Fibroblast of villous mesenchyme (primary cell): ENCODE results near the gene AIDA. TPM values are rescaled to one million over a fixed set of nuclear protein-coding genes. Genes with fewer than 3 reads are reported as not detected.

Source experiments
- DNase-seq: peaks from one replicate; pipeline ENCODE4 v3.0.0-alpha.2; 2010; ENCODE audit warnings: low read depth
- H3K4me3 ChIP-seq: 2 replicates; pipeline ENCODE4 v1.5.1; 2011; ENCODE audit warnings: low read depth, mild to moderate bottlenecking, low read length
- CTCF ChIP-seq: IDR thresholded peaks from 2 replicates; pipeline ENCODE4 v1.5.1; 2012; ENCODE audit warnings: low read depth, mild to moderate bottlenecking, low read length; ENCODE audit not compliant: insufficient read depth
- total RNA-seq: library from RNA; depleted of rRNA; stranded (reverse); fragments of >200 nt; gene quantifications from 2 replicates; pipeline ENCODE4 v1.2.3, GENCODE V29; 2012

Gene AIDA
- total RNA-seq, 1 donor = 48.4 TPM

- peak overlapping the region; percentile 98 for H3K4me3 ChIP-seq
- TF ChIP-seq CTCF = no peak
- no peak for DNase-seq
These were observed 67.7 kb downstream of the AIDA start for GRCh38 chr1:222644636-222644980.

- no peak for TF ChIP-seq CTCF
These were observed 68.2 kb downstream of the AIDA start for GRCh38 chr1:222643938-222644635.

GRCh38 chr1:222643606-222643937, 68.7 kb downstream of the AIDA start:
- H3K4me3 ChIP-seq = peak overlapping the region; percentile 98
- TF ChIP-seq CTCF = no peak
- DNase-seq = no peak

More at GRCh38 chr1:222643938-222644635, 68.2 kb downstream of the AIDA start:
- peak overlapping the region; percentile 98 for H3K4me3 ChIP-seq
- DNase-seq = peak; percentile 100

GRCh38 chr1:222642468-222642867, 69.8 kb downstream of the AIDA start:
- no peak for DNase-seq
- H3K4me3 ChIP-seq = no peak overlapping the region
- no peak for TF ChIP-seq CTCF

GRCh38 chr1:222641269-222641948, 70.9 kb downstream of the AIDA start:
- DNase-seq = no peak
- no peak overlapping the region for H3K4me3 ChIP-seq
- no peak for TF ChIP-seq CTCF

- peak; percentile 94 for DNase-seq
- TF ChIP-seq CTCF = peak; percentile 84
- H3K4me3 ChIP-seq = no peak overlapping the region
These were observed 77.9 kb downstream of the AIDA start for GRCh38 chr1:222634180-222635013.
